Measurements from ENCODE around the gene RBBP5.
"Not testable (repeated sequence)": the region's sequence is repeated elsewhere in the genome, so short reads cannot be mapped to it uniquely, and the experiment has no call there.

RBBP5 gene

GRCh38 chr1:205121660-205122488, at the start of gene RBBP5:
Gene RBBP5 (minus strand): TSS chr1:205121978. CDS start chr1:205121873, 105 bp downstream.
- DNase-seq: peak; percentile 99

GRCh38 chr1:205171369-205171768, 49.6 kb upstream of the RBBP5 start:
- DNase-seq: no peak

- DNase-seq: no peak
Observed at GRCh38 chr1:205170532-205171269, 48.9 kb upstream of the RBBP5 start.

GRCh38 chr1:205169248-205169647, 47.5 kb upstream of the RBBP5 start:
- no peak for DNase-seq

- no peak for DNase-seq
Observed at GRCh38 chr1:205168291-205168690, 46.5 kb upstream of the RBBP5 start.

GRCh38 chr1:205162301-205162700, 40.5 kb upstream of the RBBP5 start:
- DNase-seq: no peak

- no peak for DNase-seq
Observed at GRCh38 chr1:205161076-205161475, 39.3 kb upstream of the RBBP5 start.

- no peak for DNase-seq
Observed at GRCh38 chr1:205158048-205158616, 36.4 kb upstream of the RBBP5 start.

GRCh38 chr1:205155665-205156377, 34.0 kb upstream of the RBBP5 start:
- not testable (repeated sequence) for DNase-seq

- no peak for DNase-seq
Observed at GRCh38 chr1:205152505-205152904, 30.7 kb upstream of the RBBP5 start.

GRCh38 chr1:205150651-205151428, 29.1 kb upstream of the RBBP5 start:
- DNase-seq: no peak

GRCh38 chr1:205147191-205147835, 25.5 kb upstream of the RBBP5 start:
- no peak for DNase-seq

GRCh38 chr1:205144751-205145150, 23.0 kb upstream of the RBBP5 start:
- DNase-seq: no peak

- no peak for DNase-seq
Observed at GRCh38 chr1:205144046-205144720, 22.4 kb upstream of the RBBP5 start.

GRCh38 chr1:205142102-205142469, 20.3 kb upstream of the RBBP5 start:
- DNase-seq: no peak

GRCh38 chr1:205141236-205142101, 19.7 kb upstream of the RBBP5 start:
- peak; percentile 53 for DNase-seq

- no peak for DNase-seq
Observed at GRCh38 chr1:205140113-205140512, 18.3 kb upstream of the RBBP5 start.

- no peak for DNase-seq
Observed at GRCh38 chr1:205137901-205138300, 16.1 kb upstream of the RBBP5 start.

- no peak for DNase-seq
Observed at GRCh38 chr1:205133287-205133686, 11.5 kb upstream of the RBBP5 start.

GRCh38 chr1:205129447-205130029, 7.8 kb upstream of the RBBP5 start:
- no peak for DNase-seq

Data from NCI-H187 treated with DMSO at 0.1 percent for 48 hours (cell line).